ENCODE results near the gene TGFB1I1. TPM values are rescaled to one million over a fixed set of nuclear protein-coding genes. Genes with fewer than 3 reads are reported as not detected.

The TGFB1I1 gene
- total and polyA plus RNA-seq, 2 of the 13 experiments (the other 11 are each of a cell fraction or from before 2014, with no cell fraction given) = 0.80 to 2.9 TPM

- no TSS peak for BruUV-seq (replicated peaks)
- no peaks in the 10 kb centered on the region for H3K9me3 ChIP-seq (ENCODE audit: low read length)
- H4K20me1 ChIP-seq (ENCODE audit: insufficient read depth, low read length) = no peaks in the 10 kb centered on the region
- peak overlapping the region; percentile 80 for H3K27ac ChIP-seq (ENCODE audit: extremely low read length, insufficient read depth, low read length)
- peak overlapping the region; percentile 100 for H3K4me2 ChIP-seq (ENCODE audit: low read depth, low read length)
- FAIRE-seq = peak; percentile 95
- peak overlapping the region; percentile 74 for H3K9ac ChIP-seq (ENCODE audit: insufficient read depth, low read depth, low read length)
- no peaks in the 10 kb centered on the region for H3K36me3 ChIP-seq (replicated peaks in 1 of 2; ENCODE audit: control insufficient read depth in 1 of 2, insufficient read depth in 2 of 2, low read length in 2 of 2)
- peaks cover 0 to 19% of the 10 kb centered on the region in 2 experiments; a peak in 3 of 5 replicates for H3K27me3 ChIP-seq (ENCODE audit: control insufficient read depth in 1 of 2, insufficient read depth in 2 of 2, low read length in 2 of 2)
- H3K79me2 ChIP-seq (ENCODE audit: insufficient read depth, low read length) = no peaks in the 10 kb centered on the region
- in situ Hi-C loops (cut with HindIII; ENCODE audit: extremely low pct_ligation_motif_present, low pct_unique_long_range_greater_than_20kb) (no loop called here), intact Hi-C loops (cut with micrococcal nuclease; ENCODE audit: unreplicated experiment) (loop anchor here (1.0 to 5.0 kb wide), 3 partner anchors 18 to 220 kb away; partner anchors contain the start of genes ARMC5 and RUSF1)
- POLR2A ChIA-PET = interaction anchor here (0.6 to 5.0 kb wide), 20 partner anchors 8 to 396 kb away, joined by 3 to 110 read pairs (median 5); partner anchors contain the start of genes ARMC5, FUS, KAT8 and RUSF1
- DNase-seq (ENCODE audit: low spot score) = peak; percentile 93
- peaks cover 74% of the 10 kb centered on the region for H3K4me1 ChIP-seq (ENCODE audit: insufficient read depth, low read length)
- H2AFZ ChIP-seq (ENCODE audit: low read length) = no peak overlapping the region
- H3K4me3 ChIP-seq (replicated peaks in 1 of 3; ENCODE audit: insufficient read depth in 1 of 3, low read depth in 2 of 3, low read length in 3 of 3) = peak overlapping the region; percentile 71 to 94 (median 92)
- ATAC-seq = peak; percentile 91
- WGBS (ENCODE audit: low lambda C conversion rate) = 1% methylated on average over 36 of the region's 67 CpGs
- CTCF ChIA-PET (ENCODE audit: low intra/inter-chr PET ratio, low total read pairs) = interaction anchor here (1.1 to 1.3 kb wide), 2 partner anchors 19 to 20 kb away, joined by 3 read pairs; no protein-coding TSS in a partner anchor
- TF ChIP-seq, protein P1, sequence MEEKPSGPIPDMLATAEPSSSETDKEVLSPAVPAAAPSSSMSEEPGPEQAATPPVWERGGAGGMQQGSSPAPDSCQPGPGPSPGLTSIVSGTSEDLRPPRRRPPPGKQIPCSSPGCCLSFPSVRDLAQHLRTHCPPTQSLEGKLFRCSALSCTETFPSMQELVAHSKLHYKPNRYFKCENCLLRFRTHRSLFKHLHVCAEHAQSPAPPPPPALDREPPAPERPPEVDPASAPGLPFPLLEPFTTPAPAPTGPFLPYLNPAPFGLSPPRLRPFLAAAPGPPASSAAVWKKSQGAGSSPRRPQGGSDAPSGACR (CRISPR knock-in tag; IDR thresholded peaks at IDR 0.05) = no peak; the same call in 1 of the 2 replicates
- peak; percentile 96 for TF ChIP-seq ZNF225 (CRISPR knock-in tag; IDR thresholded peaks at IDR 0.05)
- TF ChIP-seq ZNF652 (CRISPR knock-in tag; IDR thresholded peaks at IDR 0.05; ENCODE audit: borderline replicate concordance, low read depth) = no peak
- TF ChIP-seq ZNF460 (CRISPR knock-in tag; IDR thresholded peaks at IDR 0.05; ENCODE audit: borderline replicate concordance) = no peak
- TF ChIP-seq POGZ (CRISPR knock-in tag; IDR thresholded peaks at IDR 0.05) = no peak; the same call in 1 of the 2 replicates
- no peak for TF ChIP-seq ZNF710 (CRISPR knock-in tag; IDR thresholded peaks at IDR 0.05; ENCODE audit: borderline replicate concordance)
- no peak for TF ChIP-seq ZNF512 (CRISPR knock-in tag; IDR thresholded peaks at IDR 0.05)
- no peak; the same call in 1 of the 2 replicates for TF ChIP-seq KIAA2018 (CRISPR knock-in tag; IDR thresholded peaks at IDR 0.05; ENCODE audit: borderline replicate concordance)
These were observed 5.6 kb downstream of the TGFB1I1 start for GRCh38 chr16:31477220-31478216.
